Stimulated activated CD8-positive, alpha-beta memory T cell treated with anti-CD3 and anti-CD28 coated beads, Interleukin-15, amount 100 ng/mL, for 1 hour (primary cell): ENCODE measurements around the gene BRD3OS.

Source experiments
- DNase-seq: peaks from one replicate; pipeline ENCODE4 v3.0.0-alpha.2; 2020; ENCODE audit warnings: low read depth

BRD3OS gene, protein sequence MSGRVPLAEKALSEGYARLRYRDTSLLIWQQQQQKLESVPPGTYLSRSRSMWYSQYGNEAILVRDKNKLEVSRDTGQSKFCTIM

DNA sequence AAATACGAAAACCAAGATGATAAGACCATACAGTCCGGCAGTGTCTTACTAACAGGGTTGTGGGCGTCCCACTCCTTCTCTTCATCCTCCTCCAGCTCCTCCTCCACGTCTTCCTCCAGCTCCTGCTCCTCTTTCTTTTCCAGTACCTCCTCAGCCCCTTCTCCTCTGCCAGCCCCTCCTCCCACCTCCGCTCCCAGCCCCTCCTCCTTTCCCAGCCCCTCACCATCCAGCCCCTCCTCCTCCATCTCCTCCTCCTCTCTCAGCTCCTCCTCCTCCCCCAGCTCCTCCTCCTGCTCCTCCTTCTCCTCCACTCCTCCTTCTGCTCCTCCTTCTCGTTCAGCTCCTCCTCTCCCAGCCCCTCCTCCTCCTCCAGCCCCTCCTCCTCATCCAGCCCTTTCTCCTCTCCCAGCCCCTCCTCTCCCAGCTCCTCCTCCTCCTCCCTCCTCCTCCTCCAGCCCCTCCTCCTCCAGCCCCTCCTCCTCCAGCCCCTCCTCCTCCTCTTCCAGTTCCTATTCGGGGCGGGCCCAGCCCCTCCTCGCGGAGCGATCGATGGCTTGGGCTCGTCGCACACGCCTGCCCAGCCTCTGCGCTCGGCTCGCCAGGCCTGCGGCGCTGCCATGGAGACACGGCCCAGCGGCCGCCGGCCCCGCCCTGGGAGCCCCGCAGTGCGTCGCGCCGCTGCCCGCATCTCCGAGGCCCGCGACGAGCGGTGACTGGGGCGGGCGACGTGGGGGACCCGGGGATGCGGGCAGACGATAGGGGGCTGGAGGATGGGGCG is at the start of gene BRD3OS:
Gene BRD3OS, plus strand, starts transcription at position 654 of the 778 bp plus-strand sequence. CDS start 1,267 bp downstream, outside the sequence.
- DNase-seq, result peak; percentile 77

GRCh38 chr9:133975511-133975910 is 49.8 kb upstream of the BRD3OS start:
- DNase-seq, result no peak

GRCh38 chr9:133976191-133976861 is 49.0 kb upstream of the BRD3OS start:
- DNase-seq, result no peak

DNA sequence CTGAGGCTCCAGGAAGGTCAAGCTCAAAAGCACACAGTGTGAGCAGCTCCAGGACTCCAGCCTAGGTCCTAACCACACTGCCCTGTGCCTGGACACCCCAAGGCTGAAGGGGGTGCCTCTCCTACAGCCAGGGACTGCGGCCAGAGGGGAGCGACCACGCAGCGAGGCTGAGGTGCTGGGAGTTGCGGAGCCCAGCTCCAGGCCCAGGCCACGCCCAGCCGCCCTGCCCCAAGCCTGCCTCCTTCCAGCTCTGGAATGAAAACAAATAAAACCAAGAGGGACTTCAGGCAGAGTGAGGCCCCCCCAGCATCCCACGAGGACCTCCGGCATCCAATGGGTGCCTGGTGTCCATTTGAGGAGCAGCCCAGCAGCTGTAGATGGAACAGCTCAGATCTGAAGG is 48.4 kb upstream of the BRD3OS start:
- DNase-seq, result no peak

DNA sequence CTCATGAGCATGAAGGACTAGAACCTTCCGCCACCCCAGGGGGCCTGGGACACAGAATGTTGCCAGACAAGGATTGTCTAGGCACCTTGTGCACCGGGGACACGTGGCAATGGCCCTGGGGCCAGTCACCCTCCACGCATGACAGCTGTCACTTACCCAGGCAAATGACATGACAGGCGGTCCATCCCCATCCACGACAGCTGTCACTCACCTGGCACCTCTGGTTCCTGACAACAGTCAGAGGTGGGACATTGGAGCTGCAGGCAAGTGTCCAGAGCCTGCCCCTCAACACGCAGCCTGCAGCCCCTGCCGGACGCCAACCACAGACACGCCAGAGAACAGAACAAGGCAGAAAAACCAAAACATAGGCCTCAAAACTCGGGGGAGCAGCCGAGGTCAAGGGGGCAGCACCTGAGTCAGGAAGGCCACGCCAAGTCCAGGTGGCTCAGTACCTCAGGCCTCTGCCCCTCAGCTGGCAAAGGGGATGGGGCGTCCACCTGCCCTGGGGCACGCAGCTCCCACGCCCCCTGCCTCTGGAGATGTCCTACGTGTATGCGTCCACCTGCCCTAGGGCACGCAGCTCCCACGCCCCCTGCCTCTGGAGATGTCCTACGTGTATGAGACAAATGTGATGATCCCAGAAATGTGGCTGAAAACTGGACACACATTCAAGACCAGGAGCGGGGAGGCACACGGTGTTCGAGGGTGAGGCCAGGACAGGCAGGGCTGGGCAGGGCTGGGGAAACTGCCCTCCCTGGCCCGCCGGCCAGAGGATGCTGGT is 47.7 kb upstream of the BRD3OS start:
- no peak for DNase-seq

GRCh38 chr9:133978226-133978898 is 46.9 kb upstream of the BRD3OS start:
- no peak for DNase-seq

DNA sequence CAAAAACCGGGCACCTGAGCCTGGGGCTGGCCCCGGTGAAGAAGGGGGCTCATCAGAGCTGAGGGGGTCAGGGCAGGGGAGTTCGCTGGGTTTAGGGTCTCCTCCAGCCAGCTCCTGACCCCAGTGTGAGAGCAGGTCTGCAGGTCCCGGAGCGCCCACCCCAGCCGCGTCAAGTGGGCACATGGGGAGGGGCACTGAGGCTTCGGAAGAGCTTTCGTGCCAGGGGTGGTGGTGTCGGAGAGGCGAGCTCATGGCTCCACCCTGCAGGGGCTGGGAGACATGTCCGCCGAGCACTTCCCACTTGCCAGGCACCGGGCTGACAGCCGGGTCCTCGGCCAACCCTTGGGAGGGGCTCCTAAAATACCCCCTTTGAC is 46.4 kb upstream of the BRD3OS start:
- DNase-seq, result no peak

DNA sequence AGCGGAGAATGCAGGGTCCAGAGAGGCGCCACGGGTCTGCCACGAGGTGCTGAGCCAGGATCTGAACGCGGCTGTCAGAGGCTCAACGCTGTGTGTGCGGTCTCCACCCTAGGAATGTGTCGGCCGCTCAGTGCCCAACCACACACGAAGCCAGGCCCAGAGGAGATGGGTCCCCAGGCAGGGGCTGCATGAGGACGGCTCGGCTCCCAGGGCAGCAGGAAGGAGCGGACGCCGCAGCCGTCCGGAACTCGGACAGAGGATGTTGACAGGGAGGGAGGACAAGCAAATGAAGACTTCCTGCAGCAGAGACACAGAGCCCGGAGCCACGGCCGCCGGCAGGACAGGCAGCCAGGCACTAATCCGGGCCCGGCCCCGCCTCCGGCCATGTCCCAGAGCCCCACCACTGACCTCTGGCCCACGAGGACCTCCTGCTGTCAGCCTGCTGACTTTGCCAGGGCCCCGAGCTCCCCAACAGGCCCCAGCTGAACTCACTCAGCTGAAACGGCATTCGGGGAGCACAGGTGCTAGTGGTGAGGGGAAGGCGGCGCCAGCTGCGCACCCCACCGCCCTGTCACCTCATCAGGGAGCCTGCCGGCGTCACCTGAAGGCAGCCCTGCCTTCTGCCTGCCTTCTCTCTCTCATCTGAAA is 45.9 kb upstream of the BRD3OS start:
- no peak for DNase-seq

DNA sequence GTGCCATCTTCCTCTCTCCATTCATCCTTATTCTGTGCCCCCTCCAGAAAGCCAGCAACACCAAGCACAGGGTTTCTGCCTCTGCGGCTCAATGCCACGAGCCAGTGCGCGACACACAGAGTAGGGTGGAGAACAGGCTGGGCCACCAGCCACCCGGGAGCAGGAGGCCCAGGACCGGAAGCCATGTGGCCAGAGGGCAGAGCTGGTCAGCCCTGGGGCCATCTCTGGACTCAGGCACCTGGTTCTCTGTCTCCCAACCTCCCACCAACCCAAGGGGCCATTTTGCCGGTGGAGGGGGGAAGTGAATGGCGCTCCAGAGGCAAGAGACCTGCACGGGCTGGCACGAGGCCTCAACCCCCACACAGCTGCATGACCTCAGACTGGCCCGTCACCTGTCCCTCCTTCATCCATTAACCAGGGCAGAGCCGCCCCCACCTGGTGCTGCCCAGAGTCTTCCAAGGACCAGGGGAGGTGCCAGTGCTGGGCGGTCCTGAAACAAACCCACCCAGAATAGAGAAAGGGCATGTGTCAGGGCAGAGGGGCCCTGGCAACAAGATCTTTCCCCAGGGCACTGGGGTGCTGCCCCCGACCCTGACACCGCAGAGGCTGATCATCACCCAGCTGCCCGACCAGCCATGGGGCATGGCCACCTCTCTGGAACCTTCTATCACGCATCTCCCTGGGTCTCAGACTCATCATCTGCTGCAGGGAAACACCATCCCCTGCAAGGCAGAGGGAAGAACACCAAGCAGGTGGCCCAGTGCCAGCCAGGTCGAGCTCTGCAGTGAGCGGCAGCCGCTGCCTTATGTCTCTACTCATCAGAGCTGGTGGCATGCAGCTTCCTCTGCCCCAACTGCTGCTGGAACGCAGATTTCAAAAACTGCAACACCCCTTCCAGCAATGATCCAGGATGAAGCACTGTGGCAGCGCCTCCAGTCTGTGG is 45.1 kb upstream of the BRD3OS start:
- DNase-seq, result no peak

DNA sequence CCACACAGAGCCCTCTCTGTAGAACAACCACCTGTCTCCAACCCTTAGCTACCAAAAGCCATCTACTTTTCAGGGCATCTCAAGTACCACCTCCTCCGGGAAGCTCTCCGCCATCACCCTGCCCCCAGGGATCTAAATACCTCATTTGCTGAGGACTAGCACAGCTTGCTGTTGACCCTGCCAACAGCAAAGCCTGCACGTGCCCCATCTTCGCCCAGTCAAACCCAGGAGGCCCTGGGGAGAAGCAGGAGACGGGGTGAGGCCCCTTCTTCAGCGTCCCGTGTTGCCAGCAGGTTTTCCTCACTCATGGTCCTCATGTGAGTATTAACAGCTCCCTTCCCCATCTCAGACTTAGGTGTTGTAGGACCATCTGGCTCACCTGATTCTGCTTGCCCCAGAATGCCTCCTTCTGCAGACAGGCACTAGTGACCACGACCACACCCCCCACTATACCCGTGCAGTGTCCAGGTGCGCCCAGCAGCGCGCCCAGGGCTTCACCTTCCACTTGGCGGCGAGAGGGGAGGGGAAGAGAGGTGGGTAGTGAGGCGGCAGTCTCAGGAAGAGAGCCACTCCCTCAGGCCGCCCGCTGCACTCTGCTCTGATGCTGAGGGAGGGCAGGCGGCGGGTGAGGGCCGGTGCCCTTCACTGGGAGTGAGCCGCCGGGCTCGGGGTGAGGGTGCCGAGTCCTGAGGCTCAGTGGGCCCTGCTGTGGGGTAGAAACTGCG is 44.3 kb upstream of the BRD3OS start:
- DNase-seq, result no peak

DNA sequence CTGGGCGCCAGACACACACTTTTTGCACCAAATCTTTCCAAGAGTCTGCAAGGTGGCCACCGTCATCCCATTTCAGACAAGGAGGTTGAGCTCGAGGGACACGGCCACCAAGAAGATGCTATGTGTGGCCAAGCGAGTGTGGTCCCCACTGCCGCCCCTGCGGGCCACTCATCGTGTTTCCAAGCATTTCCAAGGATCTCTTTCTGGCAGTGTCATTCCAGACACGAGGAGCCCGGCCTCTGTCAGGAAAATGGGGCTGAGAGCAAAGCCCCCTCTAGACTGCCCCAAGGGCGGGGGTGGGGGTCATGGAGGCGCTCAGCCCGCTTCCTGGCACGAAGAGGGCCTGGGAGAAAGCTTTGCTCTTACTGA is 43.7 kb upstream of the BRD3OS start:
- DNase-seq, result no peak

DNA sequence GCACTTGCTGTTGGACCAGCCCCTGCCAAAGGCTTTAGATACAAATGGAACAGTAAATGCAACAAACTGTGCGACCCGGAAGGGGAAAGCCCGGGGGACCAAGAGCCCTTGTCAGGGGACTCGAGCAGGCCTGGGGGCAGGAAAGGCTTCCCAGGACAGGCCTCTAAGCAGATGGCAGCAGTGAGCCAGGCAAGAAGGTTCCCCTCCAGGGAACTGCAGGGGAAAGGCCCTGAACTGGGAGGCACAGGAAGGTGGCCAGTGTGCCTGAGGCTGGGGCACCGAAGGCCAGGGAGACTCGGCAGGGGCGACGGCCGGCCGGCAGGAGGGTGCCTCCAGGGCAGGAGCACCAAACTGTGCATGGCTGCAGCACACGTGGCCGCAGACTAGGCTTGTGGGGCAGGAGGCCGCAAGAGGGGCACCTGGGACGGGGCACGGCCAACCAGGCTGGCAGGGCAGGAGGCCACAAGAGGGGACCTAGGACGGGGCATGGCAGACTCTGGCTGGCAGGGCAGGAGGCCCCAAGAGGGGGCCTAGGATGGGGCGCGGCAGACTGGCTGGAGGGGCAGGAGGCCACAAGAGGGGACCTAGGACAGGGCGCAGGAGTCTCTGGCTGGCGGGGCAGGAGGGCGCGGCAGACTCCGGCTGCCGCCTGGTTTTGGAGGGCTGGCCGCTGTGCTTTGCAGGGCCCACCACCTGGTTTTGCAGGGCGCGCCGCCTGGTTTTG is 43.2 kb upstream of the BRD3OS start:
- no peak for DNase-seq

DNA sequence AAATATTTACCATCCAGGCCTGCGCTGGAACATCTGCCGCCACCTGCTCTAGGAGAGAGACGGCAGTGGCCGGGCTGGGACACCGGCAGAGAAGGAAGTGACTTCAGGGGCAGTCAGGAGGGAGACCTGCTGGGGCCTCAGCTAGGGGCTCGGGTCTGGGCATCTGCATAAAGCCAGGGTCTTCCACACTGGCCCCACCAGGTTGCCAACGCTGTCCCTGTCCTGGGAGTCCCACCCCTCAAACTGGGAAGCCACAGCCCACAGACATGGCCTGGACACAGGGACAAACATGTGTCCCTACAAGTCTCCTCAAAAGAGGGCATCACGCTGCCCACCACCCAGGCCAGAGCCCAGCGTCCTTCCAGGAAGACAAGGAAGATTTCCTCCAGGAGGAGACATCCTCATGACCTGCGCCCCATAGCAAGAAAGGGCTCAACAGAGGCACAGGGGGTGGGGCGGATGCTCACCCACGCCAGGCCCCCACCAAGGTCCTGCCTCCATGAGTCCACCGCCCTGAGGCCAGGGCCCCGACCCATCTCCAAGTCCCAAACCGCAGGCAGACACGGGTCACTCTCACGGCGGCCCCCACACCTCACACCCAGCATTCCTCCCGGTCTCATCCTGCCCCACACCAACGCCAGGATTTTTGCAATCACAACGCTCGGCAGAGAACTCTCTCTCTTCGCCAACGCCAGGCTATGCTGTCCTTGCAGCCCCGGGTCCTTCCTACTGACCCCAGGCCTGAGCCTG is 42.1 kb upstream of the BRD3OS start:
- no peak for DNase-seq

DNA sequence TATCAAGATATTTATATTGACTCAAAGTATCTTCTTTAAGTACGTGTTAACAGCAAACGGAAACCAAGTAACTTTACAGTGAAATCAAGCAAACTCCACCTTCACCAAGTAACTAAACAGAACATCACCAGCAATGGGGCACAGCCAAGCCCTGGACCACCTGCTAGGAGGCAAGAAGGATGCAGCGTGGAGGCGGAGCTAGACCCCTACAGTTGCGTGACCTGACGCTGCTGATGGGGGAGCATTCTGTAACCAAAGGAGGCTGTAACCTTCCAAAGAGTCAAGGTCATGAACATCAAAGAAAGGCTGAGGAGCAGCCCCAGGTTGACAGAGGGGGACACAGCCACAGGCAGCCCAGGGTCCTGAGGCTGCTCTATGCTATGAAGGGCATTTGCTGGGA is 39.2 kb upstream of the BRD3OS start:
- DNase-seq, result no peak

DNA sequence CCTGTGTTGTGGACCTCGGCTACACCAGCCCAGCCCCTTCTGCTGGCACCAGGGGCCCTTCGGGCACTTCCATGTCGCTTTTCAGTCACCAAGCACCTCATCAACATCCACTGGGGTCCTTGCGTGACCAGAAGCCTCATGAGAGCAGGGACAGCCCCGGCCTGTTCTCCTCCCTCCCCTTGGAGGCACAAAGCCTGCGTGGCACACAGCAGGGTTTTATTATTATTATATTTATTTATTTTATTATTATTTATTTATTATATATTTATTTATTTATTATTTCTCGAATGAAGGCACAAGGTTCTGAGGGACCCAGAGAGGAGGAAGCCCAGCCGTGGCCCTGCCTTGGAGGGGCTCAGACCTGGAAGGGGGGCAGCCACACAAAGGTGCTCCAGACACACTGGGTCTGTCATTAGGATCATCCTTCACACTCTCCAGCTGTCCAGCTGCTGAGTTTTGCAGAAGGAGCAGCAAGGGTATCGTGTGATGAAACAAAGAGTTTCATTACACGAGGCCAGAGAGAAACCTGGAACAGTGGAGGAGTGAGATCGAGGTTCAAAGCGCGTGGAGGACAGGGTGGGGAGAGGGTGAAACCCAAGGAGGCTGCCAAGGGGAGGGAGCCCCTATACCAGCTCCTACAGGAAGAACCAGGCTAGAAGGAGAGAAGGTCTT is 38.4 kb upstream of the BRD3OS start:
- no peak for DNase-seq

DNA sequence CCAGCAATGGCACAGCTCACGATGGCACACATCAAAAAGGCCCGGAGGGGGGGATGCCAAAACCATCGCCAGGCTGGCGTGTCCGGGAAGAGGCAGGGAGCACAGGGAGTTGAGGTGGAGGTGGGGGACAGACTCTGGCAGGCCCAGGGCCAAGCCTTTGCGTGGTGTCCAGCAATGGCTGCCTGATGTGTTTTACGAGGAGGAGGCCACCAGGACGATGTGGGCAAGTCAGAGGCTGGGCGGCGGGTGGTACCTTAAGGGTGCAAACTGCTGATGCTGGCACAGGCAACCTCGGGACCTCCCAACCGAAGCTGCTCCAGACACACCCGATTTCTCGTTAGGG is 37.9 kb upstream of the BRD3OS start:
- DNase-seq, result no peak

- DNase-seq, result no peak
Observed at GRCh38 chr9:133987946-133988665, 37.2 kb upstream of the BRD3OS start.
